Natural killer cell (primary cell): ENCODE results near the gene RORB. TPM values are rescaled to one million over a fixed set of nuclear protein-coding genes. Genes with fewer than 3 reads are reported as not detected.

Experiments
- ATAC-seq, 3 donors: fragments of 150-1000 bp in 2 of 3; fragments of 200-7000 bp in 1 of 3; cut with Tn5 transposase; 1 replicate in 1 of 3; 2 replicates in 2 of 3; pipeline ENCODE4 v1.10.0; 2021; ENCODE audit warnings: mild to moderate bottlenecking in 2 of 3, moderate library complexity in 2 of 3
- DNase-seq, 2 donors: peaks; one replicate each; pipeline versions ENCODE4 v3.0.0 to v3.0.0-alpha.2; 2013 to 2021; ENCODE audit warnings: mixed read lengths in 1 of 2
- H3K27ac ChIP-seq: one replicate; pipeline ENCODE4 v1.5.1; 2013; ENCODE audit warnings: mild to moderate bottlenecking, low read length
- H3K27me3 ChIP-seq: one replicate; pipeline ENCODE4 v1.6.1; 2013; ENCODE audit warnings: low read length; ENCODE audit not compliant: control insufficient read depth, insufficient read depth
- H3K36me3 ChIP-seq: one replicate; pipeline ENCODE4 v1.6.1; 2013; ENCODE audit warnings: low read length; ENCODE audit not compliant: control insufficient read depth, insufficient read depth
- H3K4me1 ChIP-seq: one replicate; pipeline ENCODE4 v1.6.1; 2013; ENCODE audit warnings: low read length; ENCODE audit not compliant: control insufficient read depth, insufficient read depth
- H3K4me3 ChIP-seq: one replicate; pipeline ENCODE4 v1.5.1; 2013; ENCODE audit warnings: low read length
- H3K9me3 ChIP-seq: one replicate; pipeline ENCODE4 v1.6.1; 2013; ENCODE audit warnings: low read length; ENCODE audit not compliant: control insufficient read depth, insufficient read depth
- H3K27ac Mint-ChIP-seq, 2 donors: one replicate each; pipeline ENCODE4 v1.8.0; 2022; ENCODE audit warnings: mild to moderate bottlenecking in 2 of 2, mixed read lengths in 2 of 2, moderate library complexity in 1 of 2
- H3K27me3 Mint-ChIP-seq, 2 donors: one replicate each; pipeline ENCODE4 v1.8.0; 2022; ENCODE audit warnings: low read depth in 2 of 2, mixed read lengths in 2 of 2
- H3K36me3 Mint-ChIP-seq: one replicate; pipeline ENCODE4 v1.8.0; 2022; ENCODE audit warnings: mixed read lengths
- H3K4me1 Mint-ChIP-seq, 2 donors: one replicate each; pipeline ENCODE4 v1.8.0; 2022; ENCODE audit warnings: mixed read lengths in 2 of 2
- H3K4me3 Mint-ChIP-seq: one replicate; pipeline ENCODE4 v1.8.0; 2022; ENCODE audit warnings: mild to moderate bottlenecking, moderate library complexity, mixed read lengths
- H3K9me3 Mint-ChIP-seq, 2 donors: one replicate each; pipeline ENCODE4 v1.8.0; 2022; ENCODE audit warnings: mixed read lengths in 2 of 2
- CTCF ChIP-seq: fragments of 200-600 bp; IDR thresholded peaks from one replicate; pipeline ENCODE4 v1.8.0; 2022; ENCODE audit warnings: antibody characterized with exemption
- WGBS: methylation state at CpG from one replicate; pipeline ENCODE4 v1.1.7; 2013; ENCODE audit warnings: missing lambda C conversion rate; ENCODE audit not compliant: insufficient coverage; 5-methylcytosine and 5-hydroxymethylcytosine counted together
- intact Hi-C: fragments of 100-400 bp; cut with micrococcal nuclease; formaldehyde crosslinking; loops from one replicate; pipeline ENCODE4 v1.14.2; 2022
- total RNA-seq, 4 donors: library from RNA; stranded (reverse); fragments of 120-200 nt in 1 of 4; gene quantifications; one replicate each; pipeline versions ENCODE4 v1.2.3 to v1.2.4, GENCODE V29; 2013 to 2022

The RORB gene
- total RNA-seq, 3 donors from 2014 or later (not counting 1 experiment from before 2014, with no cell fraction given): 0.38 to 0.73 (median 0.41) TPM

GRCh38 chr9:74503219-74503618 is 6.1 kb downstream of the RORB start:
- DNase-seq (no peak), ATAC-seq (no peak)
- Mint-ChIP-seq H3K27ac (no peak overlapping the region), H3K4me1 (peaks cover 9 to 27% of the 10 kb centered on the region in 2 donors), H3K27me3 (peaks cover 20 to 40% of the 10 kb centered on the region in 2 donors), H3K4me3 (no peak overlapping the region), H3K36me3 (no peaks in the 10 kb centered on the region), H3K9me3 (no peaks in the 10 kb centered on the region)
- WGBS: no CpG with 5 or more reads among the region's 4 CpGs
- TF ChIP-seq CTCF: no peak
- H3K36me3 ChIP-seq: no peaks in the 10 kb centered on the region
- H3K4me1 ChIP-seq: peaks cover 21% of the 10 kb centered on the region
- no peaks in the 10 kb centered on the region for H3K9me3 ChIP-seq
- H3K27me3 ChIP-seq: peaks cover 35% of the 10 kb centered on the region
- intact Hi-C loops: no loop called here
- H3K27ac ChIP-seq: no peak overlapping the region
- H3K4me3 ChIP-seq: no peak overlapping the region

DNA sequence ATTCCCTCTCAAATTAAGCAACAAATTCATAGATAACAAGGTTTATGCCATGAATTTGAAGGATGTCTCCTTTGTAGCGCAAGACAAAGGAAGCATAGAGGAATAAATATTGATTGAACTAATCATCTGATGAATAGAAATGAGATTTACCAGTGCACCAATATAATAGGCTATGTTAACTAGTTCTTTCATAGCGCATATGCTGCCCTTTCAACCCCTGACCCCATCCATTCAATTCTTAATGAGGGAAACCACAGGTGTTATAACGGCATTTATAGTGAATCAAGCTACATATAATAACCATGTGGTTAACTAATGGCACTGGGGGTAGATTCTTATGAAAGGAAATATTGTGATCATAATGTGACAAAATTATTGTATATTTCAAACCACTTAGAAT is 6.5 kb downstream of the RORB start:
- 94% methylated on average over 2 of the region's 3 CpGs for WGBS
- Histone ChIP-seq H3K4me3 (no peak overlapping the region), H3K27ac (no peak overlapping the region), H3K4me1 (peaks cover 20% of the 10 kb centered on the region), H3K27me3 (peaks cover 35% of the 10 kb centered on the region), H3K36me3 (no peaks in the 10 kb centered on the region), H3K9me3 (no peaks in the 10 kb centered on the region)
- no peak overlapping the region for H3K27ac Mint-ChIP-seq
- H3K27me3 Mint-ChIP-seq: peaks cover 20 to 37% of the 10 kb centered on the region in 2 donors
- no peak overlapping the region for H3K4me3 Mint-ChIP-seq
- no peak for ATAC-seq
- no peak for DNase-seq
- no peaks in the 10 kb centered on the region for H3K9me3 Mint-ChIP-seq
- intact Hi-C loops: no loop called here
- peaks cover 9 to 22% of the 10 kb centered on the region in 2 donors for H3K4me1 Mint-ChIP-seq
- no peaks in the 10 kb centered on the region for H3K36me3 Mint-ChIP-seq
- TF ChIP-seq CTCF: no peak

- H3K9me3 Mint-ChIP-seq: no peaks in the 10 kb centered on the region
- no CpG with 5 or more reads among the region's 2 CpGs for WGBS
- no peak overlapping the region for H3K4me3 Mint-ChIP-seq
- ATAC-seq (no peak), DNase-seq (no peak)
- no peak overlapping the region for H3K27ac ChIP-seq
- no peak overlapping the region for H3K27ac Mint-ChIP-seq
- H3K36me3 Mint-ChIP-seq: no peaks in the 10 kb centered on the region
- TF ChIP-seq CTCF: no peak
- intact Hi-C loops: no loop called here
- no peaks in the 10 kb centered on the region for H3K4me1 Mint-ChIP-seq
- H3K27me3 Mint-ChIP-seq: peaks cover 9 to 10% of the 10 kb centered on the region in 2 donors
- H3K36me3 ChIP-seq: no peaks in the 10 kb centered on the region
- peaks cover 2% of the 10 kb centered on the region for H3K27me3 ChIP-seq
- no peaks in the 10 kb centered on the region for H3K9me3 ChIP-seq
- H3K4me3 ChIP-seq: no peak overlapping the region
- H3K4me1 ChIP-seq: no peaks in the 10 kb centered on the region
Measured at GRCh38 chr9:74511333-74511732, 14.2 kb downstream of the RORB start.

DNA sequence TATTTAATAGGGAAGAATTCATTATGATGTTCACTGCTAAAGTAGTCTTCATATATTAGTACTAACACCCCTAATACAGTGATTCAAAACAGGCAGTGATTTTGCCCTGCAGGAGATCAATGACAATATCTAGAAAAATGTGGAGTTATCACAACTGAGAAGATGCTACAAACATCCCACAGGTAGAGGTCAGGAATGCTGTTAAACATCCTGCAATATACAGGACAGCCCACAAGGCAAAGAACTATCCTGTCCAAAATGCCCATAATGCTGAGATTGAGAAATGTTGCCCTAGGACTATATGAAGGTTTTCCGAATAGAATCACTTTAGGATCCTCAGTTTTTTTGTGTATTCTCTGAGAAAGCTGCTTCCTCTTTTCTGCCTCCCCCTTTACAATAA is 15.3 kb downstream of the RORB start:
- TF ChIP-seq CTCF: no peak
- Histone ChIP-seq H3K4me3 (no peak overlapping the region), H3K9me3 (no peaks in the 10 kb centered on the region), H3K36me3 (no peaks in the 10 kb centered on the region), H3K4me1 (no peaks in the 10 kb centered on the region), H3K27me3 (peaks cover 2% of the 10 kb centered on the region), H3K27ac (no peak overlapping the region)
- Mint-ChIP-seq H3K4me1 (no peaks in the 10 kb centered on the region), H3K36me3 (no peaks in the 10 kb centered on the region), H3K27ac (no peak overlapping the region), H3K4me3 (no peak overlapping the region), H3K9me3 (no peaks in the 10 kb centered on the region), H3K27me3 (peaks cover 9 to 10% of the 10 kb centered on the region in 2 donors)
- intact Hi-C loops: no loop called here
- DNase-seq (no peak), ATAC-seq (no peak)
- 91% methylated on average over 1 of the region's 1 CpG for WGBS
